ENCODE measurements around the gene SH2D4B. TPM values are rescaled to one million over a fixed set of nuclear protein-coding genes. Genes with fewer than 3 reads are reported as not detected.

SH2D4B gene
- total RNA-seq, 1 donor from 2014 or later: not detected

GRCh38 chr10:80504158-80504811 is 33.4 kb upstream of the SH2D4B start:
- DNase-seq (ENCODE audit: low read depth): no peak
- H3K36me3 ChIP-seq (ENCODE audit: control insufficient read depth, insufficient read depth, low read length): peaks cover 1% of the 10 kb centered on the region
- H3K27me3 ChIP-seq (ENCODE audit: control insufficient read depth, insufficient read depth, low read length): no peaks in the 10 kb centered on the region
- no peak for TF ChIP-seq CTCF (IDR thresholded peaks at IDR 0.05; ENCODE audit: insufficient read depth, low read length, poor library complexity, severe bottlenecking)
- no peak overlapping the region for H3K4me3 ChIP-seq (ENCODE audit: low read depth, low read length)

DNA sequence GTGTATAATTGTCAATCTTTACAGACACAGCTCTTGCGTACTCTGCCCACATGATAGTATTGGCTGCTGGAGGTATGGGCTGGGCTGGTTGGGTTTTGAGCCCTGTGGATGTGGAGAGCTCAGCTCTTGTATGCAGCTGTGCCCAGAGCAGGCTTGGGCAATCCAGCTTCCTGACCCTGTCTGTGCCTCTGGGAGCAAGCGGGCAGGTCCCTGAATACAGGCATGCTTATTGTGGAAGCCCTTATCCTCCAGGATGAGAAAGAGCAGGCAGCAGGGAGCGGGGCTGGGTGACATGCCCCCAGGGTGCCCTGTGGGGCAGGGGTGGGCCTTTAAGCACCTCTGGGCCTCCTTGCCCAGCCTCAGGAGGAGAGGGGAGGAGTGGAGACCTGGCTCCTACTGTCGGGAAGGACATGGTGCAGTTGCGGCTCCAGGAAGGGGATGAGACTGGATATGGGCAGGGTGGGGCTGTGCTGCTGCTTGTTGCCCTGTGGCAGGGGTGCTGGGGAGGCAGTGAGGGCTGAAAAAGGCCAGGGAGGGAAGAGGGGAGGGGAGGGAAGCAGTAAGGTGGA is 32.7 kb upstream of the SH2D4B start:
- no peaks in the 10 kb centered on the region for H3K27me3 ChIP-seq (ENCODE audit: control insufficient read depth, insufficient read depth, low read length)
- H3K36me3 ChIP-seq (ENCODE audit: control insufficient read depth, insufficient read depth, low read length): peaks cover 1% of the 10 kb centered on the region
- H3K4me3 ChIP-seq (ENCODE audit: low read depth, low read length): no peak overlapping the region
- DNase-seq (ENCODE audit: low read depth): no peak
- no peak for TF ChIP-seq CTCF (IDR thresholded peaks at IDR 0.05; ENCODE audit: insufficient read depth, low read length, poor library complexity, severe bottlenecking)

- TF ChIP-seq CTCF (IDR thresholded peaks at IDR 0.05; ENCODE audit: insufficient read depth, low read length, poor library complexity, severe bottlenecking): no peak
- peak; percentile 94 for DNase-seq (ENCODE audit: low read depth)
- Histone ChIP-seq H3K36me3 (ENCODE audit: control insufficient read depth, insufficient read depth, low read length) (peaks cover 1% of the 10 kb centered on the region), H3K27me3 (ENCODE audit: control insufficient read depth, insufficient read depth, low read length) (no peaks in the 10 kb centered on the region), H3K4me3 (ENCODE audit: low read depth, low read length) (no peak overlapping the region)
These were observed 31.5 kb upstream of the SH2D4B start for GRCh38 chr10:80506189-80506575.

- Histone ChIP-seq H3K36me3 (ENCODE audit: control insufficient read depth, insufficient read depth, low read length) (peaks cover 1% of the 10 kb centered on the region), H3K27me3 (ENCODE audit: control insufficient read depth, insufficient read depth, low read length) (no peaks in the 10 kb centered on the region), H3K4me3 (ENCODE audit: low read depth, low read length) (no peak overlapping the region)
- no peak for DNase-seq (ENCODE audit: low read depth)
- TF ChIP-seq CTCF (IDR thresholded peaks at IDR 0.05; ENCODE audit: insufficient read depth, low read length, poor library complexity, severe bottlenecking): no peak
These were observed 30.7 kb upstream of the SH2D4B start for GRCh38 chr10:80506836-80507487.

DNA sequence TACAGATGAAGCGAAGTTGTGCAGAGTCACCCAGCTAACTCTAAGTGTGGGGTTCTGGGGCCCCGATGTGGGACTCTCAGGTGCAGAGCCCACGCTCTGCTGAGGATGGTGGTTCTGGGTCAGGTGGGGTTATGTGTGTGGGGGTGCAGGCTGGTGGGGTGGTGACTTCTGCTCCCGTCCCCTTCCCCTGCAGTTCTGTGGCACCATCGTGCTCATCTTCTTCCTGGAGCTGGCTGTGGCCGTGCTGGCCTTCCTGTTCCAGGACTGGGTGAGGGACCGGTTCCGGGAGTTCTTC is 28.6 kb upstream of the SH2D4B start:
- H3K27me3 ChIP-seq (ENCODE audit: control insufficient read depth, insufficient read depth, low read length): no peaks in the 10 kb centered on the region
- TF ChIP-seq CTCF (IDR thresholded peaks at IDR 0.05; ENCODE audit: insufficient read depth, low read length, poor library complexity, severe bottlenecking): no peak
- peaks cover 3% of the 10 kb centered on the region for H3K36me3 ChIP-seq (ENCODE audit: control insufficient read depth, insufficient read depth, low read length)
- no peak overlapping the region for H3K4me3 ChIP-seq (ENCODE audit: low read depth, low read length)
- DNase-seq (ENCODE audit: low read depth): no peak

All from kidney epithelial cell (primary cell).